ENCODE results near the gene CST9. TPM values are rescaled to one million over a fixed set of nuclear protein-coding genes. Genes with fewer than 3 reads are reported as not detected.

Gene CST9
- polyA plus RNA-seq, 1 donor (not counting 4 experiments of a cell fraction or from before 2014, with no cell fraction given): not detected

GRCh38 chr20:23628402-23629016 is 22.8 kb upstream of the CST9 start:
- Histone ChIP-seq H3K4me2 (ENCODE audit: control insufficient read depth, extremely low read depth, insufficient read depth, low read depth, low read length) (no peak overlapping the region), H3K27me3 (ENCODE audit: control insufficient read depth, extremely low read depth, insufficient read depth, low read length) (no peaks in the 10 kb centered on the region), H3K9ac (ENCODE audit: control insufficient read depth, extremely low read depth, insufficient read depth, low read length) (no peak overlapping the region), H3K4me1 (ENCODE audit: control insufficient read depth, extremely low read depth, insufficient read depth, low read length) (peaks cover 37% of the 10 kb centered on the region), H3K79me2 (ENCODE audit: control insufficient read depth, insufficient read depth, low read length) (no peaks in the 10 kb centered on the region), H3K36me3 (ENCODE audit: control insufficient read depth in 2 of 2, extremely low read depth in 1 of 2, insufficient read depth in 2 of 2, low read length in 2 of 2) (peaks cover 6 to 8% of the 10 kb centered on the region in 2 experiments), H2AFZ (ENCODE audit: control insufficient read depth, low read length) (no peak overlapping the region), H3K27ac (ENCODE audit: control insufficient read depth, insufficient read depth, low read length) (peak overlapping the region; percentile 21), H3K4me3 (ENCODE audit: control insufficient read depth in 2 of 3, extremely low read depth in 1 of 3, insufficient read depth in 2 of 3, low read depth in 1 of 3, low read length in 3 of 3) (no peak overlapping the region), H4K20me1 (ENCODE audit: control insufficient read depth, extremely low read depth, insufficient read depth, low read length) (no peaks in the 10 kb centered on the region), H3K9me3 (ENCODE audit: control insufficient read depth, low read depth, low read length) (no peaks in the 10 kb centered on the region), H3K9me1 (ENCODE audit: control insufficient read depth, extremely low read depth, insufficient read depth, low read length) (no peaks in the 10 kb centered on the region)
- FAIRE-seq: no peak
- dilution Hi-C loops (cut with MboI; ENCODE audit: extremely low pct_ligation_motif_present, low sequenced_read_pairs): no loop called here
- TF ChIP-seq CTCF (optimal IDR thresholded peaks at IDR 0.05 in 1 of 3, IDR thresholded peaks at IDR 0.05 in 1 of 3, conservative IDR thresholded peaks at IDR 0.05 in 1 of 3; ENCODE audit: extremely low read depth in 1 of 3, insufficient read depth in 2 of 3, low read length in 3 of 3) (no peak), EZH2 (IDR thresholded peaks at IDR 0.05; ENCODE audit: low read length) (no peak)
- no peak for DNase-seq (ENCODE audit: low read depth, low spot score)

GRCh38 chr20:23627501-23627900 is 21.8 kb upstream of the CST9 start:
- no peaks in the 10 kb centered on the region for H4K20me1 ChIP-seq (ENCODE audit: control insufficient read depth, extremely low read depth, insufficient read depth, low read length)
- FAIRE-seq: no peak
- dilution Hi-C loops (cut with MboI; ENCODE audit: extremely low pct_ligation_motif_present, low sequenced_read_pairs): no loop called here

More at GRCh38 chr20:23627501-23627900, 21.8 kb upstream of the CST9 start:
- Histone ChIP-seq H3K27me3 (ENCODE audit: control insufficient read depth, extremely low read depth, insufficient read depth, low read length) (no peaks in the 10 kb centered on the region), H3K79me2 (ENCODE audit: control insufficient read depth, insufficient read depth, low read length) (no peaks in the 10 kb centered on the region), H3K9me1 (ENCODE audit: control insufficient read depth, extremely low read depth, insufficient read depth, low read length) (no peaks in the 10 kb centered on the region), H3K4me2 (ENCODE audit: control insufficient read depth, extremely low read depth, insufficient read depth, low read depth, low read length) (no peak overlapping the region), H3K4me1 (ENCODE audit: control insufficient read depth, extremely low read depth, insufficient read depth, low read length) (peaks cover 44% of the 10 kb centered on the region), H2AFZ (ENCODE audit: control insufficient read depth, low read length) (no peak overlapping the region), H3K9ac (ENCODE audit: control insufficient read depth, extremely low read depth, insufficient read depth, low read length) (no peak overlapping the region), H3K36me3 (ENCODE audit: control insufficient read depth in 2 of 2, extremely low read depth in 1 of 2, insufficient read depth in 2 of 2, low read length in 2 of 2) (peaks cover 0 to 2% of the 10 kb centered on the region in 2 experiments), H3K9me3 (ENCODE audit: control insufficient read depth, low read depth, low read length) (no peaks in the 10 kb centered on the region), H3K27ac (ENCODE audit: control insufficient read depth, insufficient read depth, low read length) (no peak overlapping the region), H3K4me3 (ENCODE audit: control insufficient read depth in 2 of 3, extremely low read depth in 1 of 3, insufficient read depth in 2 of 3, low read depth in 1 of 3, low read length in 3 of 3) (no peak overlapping the region)
- no peak for DNase-seq (ENCODE audit: low read depth, low spot score)
- TF ChIP-seq EZH2 (IDR thresholded peaks at IDR 0.05; ENCODE audit: low read length) (no peak), CTCF (optimal IDR thresholded peaks at IDR 0.05 in 1 of 3, IDR thresholded peaks at IDR 0.05 in 1 of 3, conservative IDR thresholded peaks at IDR 0.05 in 1 of 3; ENCODE audit: extremely low read depth in 1 of 3, insufficient read depth in 2 of 3, low read length in 3 of 3) (no peak)
